CD14-positive monocyte (primary cell): Measurements from ENCODE around the gene KIF26B. TPM values are rescaled to one million over a fixed set of nuclear protein-coding genes. Genes with fewer than 3 reads are reported as not detected.

ENCODE experiments used
- DNase-seq, 3 donors: peaks; one replicate each; pipeline ENCODE4 v3.0.0-alpha.2; 2011 to 2022
- H2AFZ ChIP-seq: 2 replicates; pipeline ENCODE4 v1.6.0; 2012; ENCODE audit warnings: mild to moderate bottlenecking, low read depth, low read length, inconsistent platforms; ENCODE audit not compliant: insufficient read depth, poor library complexity, severe bottlenecking
- H3K27ac ChIP-seq, 2 donors: 1 replicate in 1 of 2; 2 replicates in 1 of 2; pipeline ENCODE4 v1.5.1; 2012 to 2013; ENCODE audit warnings: low read length in 2 of 2, control low read depth in 1 of 2, inconsistent platforms in 1 of 2, low read depth in 1 of 2, mild to moderate bottlenecking in 1 of 2
- H3K27me3 ChIP-seq, 2 donors: one replicate each; pipeline versions ENCODE4 v1.6.0 to v1.6.1; 2011 to 2013; ENCODE audit warnings: low read length in 2 of 2; ENCODE audit not compliant: control insufficient read depth in 2 of 2, insufficient read depth in 2 of 2
- H3K36me3 ChIP-seq, 2 donors: replicated peaks in 1 of 2; 1 replicate in 1 of 2; 2 replicates in 1 of 2; pipeline versions ENCODE4 v1.5.1 to v1.6.1; 2012 to 2013; ENCODE audit warnings: low read length in 2 of 2, control low read depth in 1 of 2, inconsistent platforms in 1 of 2, mild to moderate bottlenecking in 1 of 2; ENCODE audit not compliant: insufficient read depth in 2 of 2, control insufficient read depth in 1 of 2
- H3K4me1 ChIP-seq, 2 donors: 1 replicate in 1 of 2; 2 replicates in 1 of 2; pipeline versions ENCODE4 v1.5.1 to v1.6.1; 2012 to 2013; ENCODE audit warnings: low read length in 2 of 2, control low read depth in 1 of 2, inconsistent platforms in 1 of 2, mild to moderate bottlenecking in 1 of 2, moderate library complexity in 1 of 2; ENCODE audit not compliant: insufficient read depth in 2 of 2, control insufficient read depth in 1 of 2
- H3K4me2 ChIP-seq: replicated peaks from 2 replicates; pipeline ENCODE3; 2012; ENCODE audit warnings: low read length, moderate library complexity, mild to moderate bottlenecking; ENCODE audit not compliant: poor library complexity, severe bottlenecking; ENCODE audit errors: extremely low read depth
- H3K4me3 ChIP-seq, 3 experiments: fragments of 200-600 bp in 1 of 3; sonication (generic) in 1 of 3; replicated peaks in 1 of 3; 1 replicate in 2 of 3; 2 replicates in 1 of 3; pipeline ENCODE4 v1.5.1; 2011 to 2013; ENCODE audit warnings: low read length in 3 of 3, mild to moderate bottlenecking in 3 of 3, control low read depth in 2 of 3, low read depth in 2 of 3, inconsistent platforms in 1 of 3, moderate library complexity in 1 of 3
- H3K79me2 ChIP-seq: 2 replicates; pipeline ENCODE4 v1.6.0; 2012; ENCODE audit warnings: mild to moderate bottlenecking, control low read depth, inconsistent platforms, low read length, moderate library complexity; ENCODE audit not compliant: insufficient read depth
- H3K9ac ChIP-seq: 2 replicates; pipeline ENCODE4 v1.6.0; 2017; ENCODE audit warnings: low read length, mild to moderate bottlenecking; ENCODE audit not compliant: insufficient read depth, poor library complexity, severe bottlenecking
- H3K9me3 ChIP-seq, 2 donors: replicated peaks in 1 of 2; 1 replicate in 1 of 2; 2 replicates in 1 of 2; pipeline versions ENCODE4 v1.5.1 to v1.6.1; 2012 to 2013; ENCODE audit warnings: low read length in 2 of 2, control low read depth in 1 of 2; ENCODE audit not compliant: control insufficient read depth in 1 of 2, insufficient read depth in 1 of 2
- H4K20me1 ChIP-seq: 2 replicates; pipeline ENCODE4 v1.6.0; 2012; ENCODE audit warnings: mild to moderate bottlenecking, low read length, control low read depth, moderate library complexity; ENCODE audit not compliant: insufficient read depth
- H3K27ac Mint-ChIP-seq, 7 donors: one replicate each; pipeline ENCODE4 v1.8.0; 2020; ENCODE audit warnings: mild to moderate bottlenecking in 7 of 7, mixed read lengths in 7 of 7, moderate library complexity in 6 of 7, inconsistent platforms in 2 of 7
- H3K27me3 Mint-ChIP-seq, 3 donors: one replicate each; pipeline ENCODE4 v1.8.0; 2021 to 2022; ENCODE audit warnings: low read depth in 3 of 3, mild to moderate bottlenecking in 3 of 3, mixed read lengths in 3 of 3, moderate library complexity in 3 of 3, inconsistent platforms in 1 of 3
- H3K36me3 Mint-ChIP-seq, 2 donors: one replicate each; pipeline ENCODE4 v1.8.0; 2020; ENCODE audit warnings: mixed read lengths in 2 of 2, inconsistent platforms in 1 of 2, mild to moderate bottlenecking in 1 of 2
- H3K4me1 Mint-ChIP-seq: one replicate; pipeline ENCODE4 v1.8.0; 2020; ENCODE audit warnings: mild to moderate bottlenecking, mixed read lengths
- H3K4me3 Mint-ChIP-seq, 2 donors: one replicate each; pipeline ENCODE4 v1.8.0; 2020; ENCODE audit warnings: mild to moderate bottlenecking in 2 of 2, mixed read lengths in 2 of 2, moderate library complexity in 1 of 2
- H3K9me3 Mint-ChIP-seq, 7 donors: one replicate each; pipeline ENCODE4 v1.8.0; 2020 to 2022; ENCODE audit warnings: mixed read lengths in 7 of 7, mild to moderate bottlenecking in 6 of 7, moderate library complexity in 6 of 7, inconsistent platforms in 2 of 7
- CTCF ChIP-seq: fragments of 200-600 bp; IDR thresholded peaks from one replicate; pipeline ENCODE4 v1.8.0; 2022; ENCODE audit warnings: antibody characterized with exemption, mild to moderate bottlenecking
- WGBS: methylation state at CpG from one replicate; pipeline ENCODE4 v1.1.5; 2013; ENCODE audit warnings: missing lambda C conversion rate; ENCODE audit not compliant: insufficient coverage; 5-methylcytosine and 5-hydroxymethylcytosine counted together
- intact Hi-C, 2 donors: fragments of 100-400 bp; cut with micrococcal nuclease; formaldehyde crosslinking; loops; one replicate each; pipeline versions ENCODE4 v1.15.0 to v1.15.1; 2023
- polyA plus RNA-seq, 3 donors: library from polyadenylated mRNA; depleted of rRNA in 1 of 3; unstranded in 2 of 3; stranded (reverse) in 1 of 3; fragments of 300-500 nt in 2 of 3; fragments of >200 nt in 1 of 3; fragmentation: Illumina TruSeq in 2 of 3; gene quantifications; 1 replicate in 2 of 3; 2 replicates in 1 of 3; pipeline ENCODE4 v1.2.3, GENCODE V29; 2012 to 2021

KIF26B gene
- polyA plus RNA-seq, 3 donors: 0.01 to 0.05 TPM; not detected in 1

GRCh38 chr1:245718123-245718522 is 563.3 kb downstream of the KIF26B start:
- no peaks in the 10 kb centered on the region for H3K36me3 ChIP-seq
- no peak overlapping the region for H3K9ac ChIP-seq
- no peaks in the 10 kb centered on the region for H3K79me2 ChIP-seq
- no peaks in the 10 kb centered on the region for H3K27me3 ChIP-seq
- H3K4me3 Mint-ChIP-seq: no peak overlapping the region
- DNase-seq: no peak
- no peak overlapping the region for H2AFZ ChIP-seq
- H3K27ac Mint-ChIP-seq: no peak overlapping the region
- H3K27me3 Mint-ChIP-seq: peaks cover 1 to 7% (median 2%) of the 10 kb centered on the region in 3 donors
- no peak overlapping the region for H3K4me3 ChIP-seq
- H3K4me1 ChIP-seq: no peaks in the 10 kb centered on the region
- H3K9me3 ChIP-seq: no peaks in the 10 kb centered on the region
- 100% methylated on average over 1 of the region's 3 CpGs for WGBS
- H3K9me3 Mint-ChIP-seq: peaks cover 0 to 4% (median 0%) of the 10 kb centered on the region in 7 donors
- H3K36me3 Mint-ChIP-seq: no peaks in the 10 kb centered on the region
- TF ChIP-seq CTCF: no peak
- no peak overlapping the region for H3K4me2 ChIP-seq
- H4K20me1 ChIP-seq: no peaks in the 10 kb centered on the region
- intact Hi-C loops: no loop called here
- no peaks in the 10 kb centered on the region for H3K4me1 Mint-ChIP-seq
- no peak overlapping the region for H3K27ac ChIP-seq

- H3K36me3 Mint-ChIP-seq: no peaks in the 10 kb centered on the region
- no peak overlapping the region for H3K4me2 ChIP-seq
- no peaks in the 10 kb centered on the region for H3K27me3 ChIP-seq
- H3K27ac ChIP-seq: no peak overlapping the region
- H3K4me3 ChIP-seq: no peak overlapping the region
- H3K27me3 Mint-ChIP-seq: peaks cover 0 to 6% (median 2%) of the 10 kb centered on the region in 3 donors
- H3K9me3 Mint-ChIP-seq: peaks cover 0 to 7% (median 0%) of the 10 kb centered on the region in 7 donors
- 95% methylated on average over 2 of the region's 4 CpGs for WGBS
- H4K20me1 ChIP-seq: no peaks in the 10 kb centered on the region
- TF ChIP-seq CTCF: no peak
- no peaks in the 10 kb centered on the region for H3K4me1 ChIP-seq
- H3K27ac Mint-ChIP-seq: no peak overlapping the region
- peaks cover 0 to 7% of the 10 kb centered on the region in 2 donors for H3K9me3 ChIP-seq
- no peak overlapping the region for H3K4me3 Mint-ChIP-seq
- no peaks in the 10 kb centered on the region for H3K4me1 Mint-ChIP-seq
- H3K36me3 ChIP-seq: no peaks in the 10 kb centered on the region
- intact Hi-C loops: no loop called here
- no peak for DNase-seq
- no peak overlapping the region for H2AFZ ChIP-seq
- no peaks in the 10 kb centered on the region for H3K79me2 ChIP-seq
- H3K9ac ChIP-seq: no peak overlapping the region
These were observed 564.2 kb downstream of the KIF26B start for GRCh38 chr1:245718951-245719350.
